GM12892 (cell line): ENCODE data around the gene TBC1D14.

ENCODE experiments used
- DNase-seq: peaks from one replicate; pipeline ENCODE4 v3.0.0; 2011; ENCODE audit not compliant: insufficient read length
- FAIRE-seq: peaks from 2 replicates; lab custom pipeline; 2011; peaks lifted over from hg19 to GRCh38; lab: Jason Lieb, UNC
- POLR2A ChIP-seq: IDR thresholded peaks from 2 replicates; pipeline ENCODE4 v1.6.1; 2011; ENCODE audit warnings: low read depth, low read length, control low read depth
- POLR2AphosphoS5 ChIP-seq: IDR thresholded peaks from 2 replicates; pipeline ENCODE4 v1.6.1; 2011; ENCODE audit warnings: low read depth, low read length, control low read depth
- TAF1 ChIP-seq: IDR thresholded peaks from 2 replicates; pipeline ENCODE4 v1.6.1; 2011; ENCODE audit warnings: low read depth, mild to moderate bottlenecking, control low read depth, low read length, borderline replicate concordance

TBC1D14 gene

DNA sequence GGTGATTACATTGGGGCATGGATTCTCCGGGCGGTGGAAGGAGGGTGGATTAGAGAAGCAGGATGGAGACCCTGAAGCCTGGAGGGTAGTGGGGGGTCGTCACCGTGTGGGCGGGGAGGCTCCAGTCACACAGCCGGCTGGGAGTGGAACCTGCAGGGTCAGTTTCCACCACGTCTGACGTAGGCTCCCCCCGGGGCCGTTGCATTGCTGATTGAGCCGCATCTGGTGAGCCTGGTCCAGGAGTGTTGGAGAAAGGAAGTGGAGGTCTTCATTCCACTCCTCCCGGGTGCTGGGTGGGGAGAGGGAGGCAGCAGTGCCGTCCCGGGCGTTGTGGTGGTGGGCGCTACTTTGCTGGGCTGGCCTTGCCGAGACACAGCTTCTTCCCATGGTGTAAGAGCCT lies 28.1 kb downstream of the TBC1D14 start:
- DNase-seq (no peak), FAIRE-seq (no peak)
- TF ChIP-seq POLR2AphosphoS5 = no peak

DNA sequence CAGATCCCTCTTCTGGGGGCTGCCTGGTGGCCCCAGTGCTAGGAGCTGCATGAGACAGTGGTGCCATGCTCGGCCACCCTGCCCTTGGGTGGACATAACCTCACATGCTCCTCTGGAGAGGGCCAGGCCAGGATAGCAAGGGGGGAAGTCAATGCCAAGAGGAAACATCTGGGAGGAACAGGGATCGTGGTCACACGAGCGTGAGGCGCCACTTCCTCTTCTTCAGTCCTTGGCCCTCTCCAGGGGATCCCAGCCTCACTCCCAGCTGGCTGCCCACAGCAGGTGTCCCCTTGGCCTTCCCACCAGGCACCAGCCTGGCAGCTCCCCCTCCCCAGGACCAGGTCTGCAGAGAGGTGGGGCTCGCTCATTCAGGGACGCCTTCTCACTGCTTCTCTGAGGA lies 28.6 kb downstream of the TBC1D14 start:
- no peak for FAIRE-seq
- no peak for DNase-seq
- TF ChIP-seq TAF1 (no peak), POLR2A (no peak), POLR2AphosphoS5 (no peak)

DNA sequence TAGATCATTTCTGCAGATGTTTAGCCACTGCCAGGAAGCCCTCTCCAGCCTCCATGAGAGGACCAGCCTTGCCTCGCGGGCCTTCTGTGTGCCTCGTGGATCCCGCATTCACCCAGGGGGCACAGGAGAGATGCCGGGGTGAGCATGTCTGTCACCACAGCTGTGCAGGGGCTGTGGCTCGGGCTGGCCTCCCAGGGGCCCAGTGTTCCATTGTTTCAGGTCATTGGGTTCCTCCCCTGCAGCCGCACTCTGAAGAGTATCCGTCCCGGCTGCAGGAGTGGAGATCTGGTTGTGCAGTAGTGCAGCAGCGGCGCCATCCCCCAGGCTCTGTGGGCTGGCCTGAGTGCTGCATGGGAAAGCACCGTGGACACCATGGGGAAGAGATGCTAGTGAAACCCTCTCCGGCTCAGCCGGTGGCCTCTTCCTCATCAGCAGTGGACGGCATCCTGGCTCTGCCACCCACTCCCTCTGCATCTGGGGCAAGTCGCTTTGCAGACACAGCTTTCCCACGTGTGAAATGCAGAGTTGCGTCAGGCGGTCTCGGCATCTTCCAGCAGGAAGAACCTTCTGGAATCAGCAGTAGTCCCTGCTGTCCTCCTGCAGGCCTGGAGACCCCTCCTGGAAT lies 29.1 kb downstream of the TBC1D14 start:
- FAIRE-seq = no peak
- TF ChIP-seq POLR2AphosphoS5 (no peak), TAF1 (no peak)
- no peak for DNase-seq

DNA sequence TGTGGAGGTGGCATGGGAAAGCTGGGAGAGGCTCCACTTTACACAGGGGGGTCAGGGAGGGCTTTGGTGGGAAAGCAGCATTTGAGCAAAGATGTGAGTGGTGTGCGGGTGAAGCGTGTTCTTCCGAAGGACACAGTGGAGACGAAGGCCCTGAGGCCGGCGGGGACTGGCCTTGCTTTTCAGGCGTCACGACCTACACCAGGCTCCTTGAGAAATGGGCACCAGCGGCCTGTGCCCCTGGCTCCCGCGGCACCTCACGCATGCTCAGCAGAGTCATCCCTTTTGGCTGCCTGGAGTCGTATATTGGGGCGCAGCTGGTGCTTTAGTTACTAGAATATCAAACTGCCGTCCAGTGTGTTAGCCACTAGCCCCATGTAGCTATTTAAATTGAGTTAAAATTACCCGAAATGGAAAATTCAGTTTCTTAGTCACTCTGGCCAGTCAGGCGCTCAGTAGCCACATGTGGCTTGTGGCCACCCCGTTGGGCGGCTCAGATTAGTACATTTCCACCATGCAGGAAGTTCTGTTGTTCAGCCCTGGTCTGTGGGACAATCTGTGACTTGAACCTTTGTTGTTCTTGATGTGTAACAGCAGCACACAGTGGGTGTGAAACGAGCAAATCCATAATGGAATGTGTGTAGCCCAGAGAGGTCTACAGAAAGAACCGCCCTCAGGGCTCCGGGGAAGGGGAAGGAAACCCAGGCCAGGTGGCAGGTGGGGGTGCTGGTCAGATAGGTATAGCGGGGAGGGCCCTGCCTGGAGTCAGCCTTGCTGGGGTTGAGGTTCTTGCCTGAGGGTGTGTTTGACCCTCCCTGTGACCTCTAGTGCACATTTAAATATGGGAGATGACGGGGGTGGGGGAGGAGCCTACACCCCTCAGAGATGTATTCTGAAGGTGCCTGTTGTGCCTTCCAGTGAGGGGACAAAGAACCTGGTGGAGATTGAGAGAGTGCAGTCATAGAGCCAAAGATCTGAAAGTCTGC lies 30.4 kb downstream of the TBC1D14 start:
- DNase-seq = no peak
- FAIRE-seq = no peak

DNA sequence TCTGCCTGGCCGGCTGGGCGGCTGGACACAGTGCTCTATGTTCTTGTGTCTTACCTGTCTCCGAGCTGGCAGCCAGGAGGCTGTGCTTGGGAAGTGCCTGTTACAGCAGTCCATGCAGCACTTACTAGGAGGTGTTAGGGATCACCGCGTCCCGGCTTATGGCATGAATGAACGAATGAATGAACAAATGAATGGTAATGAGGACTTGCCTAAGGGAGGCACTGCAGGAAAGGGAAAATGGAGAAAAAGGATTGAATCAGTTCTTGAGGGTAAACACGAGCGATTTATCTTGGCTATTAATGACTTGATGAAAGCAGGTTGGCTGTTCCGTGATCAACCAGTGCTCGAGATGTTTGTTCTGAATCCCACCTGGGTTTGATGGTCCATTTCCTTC lies 31.1 kb downstream of the TBC1D14 start:
- TF ChIP-seq TAF1 = no peak
- no peak for TF ChIP-seq POLR2A
- no peak for FAIRE-seq
- no peak for DNase-seq

More for the DNA sequence above, 30.4 kb downstream of the TBC1D14 start:
- TF ChIP-seq POLR2A = no peak
- no peak for TF ChIP-seq POLR2AphosphoS5
- no peak for TF ChIP-seq TAF1

DNA sequence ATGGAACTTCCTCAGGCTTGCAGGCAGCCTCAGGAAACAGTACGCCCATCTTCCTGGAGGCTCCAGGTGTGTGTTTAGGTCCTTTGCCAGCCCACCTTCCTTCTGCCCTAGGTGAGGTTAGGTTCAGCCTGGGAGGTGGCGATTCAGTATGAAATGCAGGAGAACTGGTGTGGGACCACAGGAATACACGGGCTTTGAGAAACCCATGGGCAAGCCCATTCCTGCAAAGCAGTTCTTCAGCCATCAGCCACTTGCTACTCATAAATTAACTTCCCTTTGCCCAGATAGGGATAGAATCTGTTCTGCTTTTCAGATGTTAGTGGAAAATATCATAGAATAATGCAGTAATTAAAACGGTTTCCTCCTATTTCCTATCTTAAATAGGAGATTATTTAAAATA lies 32.2 kb downstream of the TBC1D14 start:
- TF ChIP-seq POLR2AphosphoS5 (no peak), POLR2A (no peak), TAF1 (no peak)
- DNase-seq (no peak), FAIRE-seq (no peak)

DNA sequence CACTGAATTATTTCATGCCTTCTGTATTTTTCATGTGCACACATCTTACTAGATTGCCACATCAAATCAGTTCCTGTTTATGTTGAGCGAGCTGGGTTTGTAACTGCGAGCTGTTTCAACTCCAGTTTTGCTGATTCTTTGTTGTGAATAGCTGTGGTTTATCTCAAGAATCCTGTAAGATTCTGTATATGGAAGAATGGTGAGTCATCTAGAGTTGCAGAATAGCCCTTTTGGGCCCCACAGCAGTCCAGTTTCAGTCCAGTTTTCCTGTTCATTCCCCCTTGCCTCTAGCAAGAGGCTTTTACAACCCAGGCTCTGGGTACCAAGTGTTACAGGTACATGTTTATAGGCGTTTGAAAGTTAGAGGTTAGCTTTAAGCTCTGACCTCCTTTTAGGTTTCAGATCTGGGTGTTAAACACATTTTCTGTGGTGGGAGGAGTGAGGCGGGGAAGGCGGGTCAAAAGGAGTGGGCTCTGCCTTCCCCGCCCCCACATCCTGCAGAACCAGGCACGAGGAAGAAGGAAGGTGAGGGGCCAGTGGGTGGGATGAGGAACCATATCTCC lies 32.7 kb downstream of the TBC1D14 start:
- peak; percentile 66 for FAIRE-seq

DNA sequence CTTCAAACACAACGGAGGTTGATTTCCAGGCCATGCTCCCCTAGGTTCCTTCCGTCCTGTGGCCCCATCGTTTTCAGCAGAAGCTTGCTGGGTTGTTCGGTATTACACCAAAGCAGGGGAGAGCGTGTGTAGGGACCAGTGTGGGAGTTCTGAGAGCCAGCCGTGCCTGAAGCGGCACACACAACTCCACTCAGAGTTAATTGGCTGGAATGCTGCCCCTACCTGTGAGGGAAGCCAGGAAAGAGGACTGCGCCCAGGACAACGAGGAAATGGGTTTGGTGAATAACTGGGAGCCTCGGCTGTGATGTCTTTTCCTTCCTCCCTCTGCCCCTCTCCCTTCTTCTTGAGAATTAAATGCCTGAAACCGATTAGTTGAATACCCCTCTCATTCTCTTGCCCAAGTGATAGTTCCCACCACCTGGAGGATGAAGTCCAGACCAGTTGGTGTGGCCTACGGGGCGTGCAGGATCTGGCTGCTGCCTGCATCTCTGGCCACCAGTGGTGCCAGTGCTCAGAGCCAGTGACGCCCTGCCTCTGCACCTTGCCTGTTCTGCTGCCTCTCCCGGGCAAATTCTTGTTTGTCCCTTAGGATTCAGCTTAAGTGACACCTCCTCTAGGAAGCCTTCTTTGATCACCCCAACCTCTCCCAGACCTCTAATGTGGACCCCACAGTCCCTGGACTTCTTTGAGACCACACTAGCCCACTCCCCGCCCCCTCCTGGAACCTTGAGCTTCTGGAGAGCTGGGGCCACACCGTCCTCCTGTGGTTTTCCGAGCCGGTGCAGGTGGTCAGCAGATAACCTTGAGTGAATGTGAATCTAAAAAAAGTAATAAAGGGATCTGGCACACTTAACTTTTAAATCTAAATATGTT lies 33.6 kb downstream of the TBC1D14 start:
- no peak for TF ChIP-seq TAF1
- no peak for FAIRE-seq
- no peak for DNase-seq

More for the DNA sequence above, 32.7 kb downstream of the TBC1D14 start:
- DNase-seq = no peak
- TF ChIP-seq TAF1 (no peak), POLR2A (no peak), POLR2AphosphoS5 (no peak)

DNA sequence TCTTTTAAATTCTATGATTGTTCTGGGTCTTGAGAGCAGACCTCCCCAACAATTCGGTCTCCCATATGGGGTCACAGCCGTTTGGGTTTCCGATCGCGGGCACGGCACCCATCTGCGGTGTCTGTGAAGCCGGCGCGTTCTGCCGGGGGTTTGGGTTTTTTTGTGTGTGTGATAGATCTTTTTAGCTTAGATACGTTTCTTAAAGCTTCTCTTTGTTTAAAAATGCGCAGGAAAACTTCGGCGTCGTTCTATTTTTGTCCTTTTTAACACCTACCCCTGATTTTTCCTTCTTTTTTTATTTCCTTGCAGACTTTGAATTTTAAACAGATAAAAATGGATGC lies 34.2 kb downstream of the TBC1D14 start:
- FAIRE-seq = no peak
- TF ChIP-seq TAF1 (no peak), POLR2A (no peak), POLR2AphosphoS5 (no peak)
- no peak for DNase-seq

DNA sequence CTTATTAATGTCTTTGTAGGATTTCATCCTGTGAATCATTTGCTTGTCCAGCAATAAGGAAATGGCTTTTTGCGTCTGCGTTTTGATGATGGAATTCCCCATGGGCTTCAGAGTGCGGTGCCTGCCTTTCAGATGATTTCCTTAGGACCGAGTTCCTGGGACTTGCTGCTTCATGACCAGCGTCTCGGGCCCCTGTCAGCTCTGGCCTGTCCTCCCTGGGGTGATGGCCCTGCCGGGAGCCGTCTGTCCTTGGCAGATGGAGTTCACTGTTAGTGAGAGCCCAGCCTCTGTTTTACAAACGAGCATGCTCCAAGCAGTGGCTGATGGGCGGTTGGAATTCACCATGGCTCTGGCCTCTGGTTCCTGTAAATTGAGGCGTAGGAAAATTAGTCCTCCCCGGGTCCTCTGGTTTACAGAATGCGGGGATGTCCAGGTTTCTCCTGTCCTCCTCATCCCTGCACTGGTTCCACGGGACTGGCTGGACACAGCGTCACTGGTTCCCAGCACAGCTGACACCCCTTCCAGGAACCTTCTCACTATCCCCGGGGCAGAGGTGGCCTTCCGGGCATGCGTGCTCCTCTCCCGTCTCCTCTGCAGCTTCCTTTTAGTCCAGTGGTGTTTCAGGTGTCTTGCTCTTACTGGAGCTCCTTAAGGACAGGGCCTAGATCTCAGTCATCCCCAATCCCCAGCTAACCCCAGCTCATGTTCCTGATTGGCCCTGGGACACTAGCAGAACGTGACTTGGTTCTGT lies 34.9 kb downstream of the TBC1D14 start:
- DNase-seq = no peak
- FAIRE-seq = no peak
- TF ChIP-seq POLR2AphosphoS5 (no peak), POLR2A (no peak), TAF1 (no peak)

DNA sequence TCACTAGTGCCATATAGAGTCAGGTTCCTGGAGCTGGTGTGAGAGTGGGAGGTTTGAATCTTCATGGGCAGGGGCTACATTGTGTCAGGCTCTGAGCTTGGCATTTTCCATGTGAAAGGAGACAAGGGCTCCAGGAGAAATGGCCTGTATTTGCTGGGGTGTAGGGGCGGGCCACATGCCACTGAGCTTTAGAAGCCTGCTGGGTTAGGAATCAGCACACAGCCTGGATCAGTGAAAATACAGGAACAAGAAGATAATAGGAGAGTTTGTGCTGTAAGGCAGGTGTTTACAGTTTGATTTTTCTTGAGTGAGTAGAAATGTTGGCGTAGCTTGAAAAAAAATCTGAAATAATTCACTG lies 35.4 kb downstream of the TBC1D14 start:
- no peak for TF ChIP-seq TAF1
- FAIRE-seq (no peak), DNase-seq (no peak)
